ENCODE measurements around the gene OMD.
A peak's percentile ranks its signal among the peaks of the same experiment; 100 is the strongest.

The OMD gene

GRCh38 chr9:92408747-92409478 lies 15.4 kb downstream of the OMD start:
- H3K27ac ChIP-seq: no peak overlapping the region
- no peak overlapping the region for H3K4me3 ChIP-seq (ENCODE audit: low read depth, low read length)
- H3K27me3 ChIP-seq (replicated peaks): no peaks in the 10 kb centered on the region
- H3K36me3 ChIP-seq (replicated peaks): no peaks in the 10 kb centered on the region
- in situ Hi-C loops (cut with HindIII; ENCODE audit: low pct_ligation_motif_present, low sequenced_read_pairs): no loop called here
- no peak for DNase-seq
- no peak for TF ChIP-seq CTCF (IDR thresholded peaks at IDR 0.05; ENCODE audit: low read depth, low read length, missing control alignments)

DNA sequence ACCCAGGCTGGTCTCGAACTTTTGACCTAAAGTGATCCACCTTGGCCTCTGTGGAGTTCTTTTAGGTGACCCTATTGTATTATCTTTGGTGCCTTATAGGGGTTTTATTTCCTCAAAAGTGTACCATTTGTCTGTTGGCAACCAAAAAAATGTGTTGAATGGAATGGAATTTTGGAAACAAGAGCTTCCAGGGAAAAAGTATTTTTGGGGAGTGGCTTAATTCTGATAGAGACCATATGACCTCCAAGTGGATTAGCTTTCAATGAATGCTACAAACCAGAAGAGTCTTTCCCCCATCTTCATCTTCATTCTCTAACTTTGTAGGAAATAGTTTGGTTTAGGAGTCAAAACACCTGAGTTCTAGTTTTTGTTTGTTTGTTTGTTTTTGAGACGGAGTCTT lies 16.5 kb downstream of the OMD start:
- Histone ChIP-seq H3K27ac (no peak overlapping the region), H3K27me3 (replicated peaks) (no peaks in the 10 kb centered on the region), H3K36me3 (replicated peaks) (no peaks in the 10 kb centered on the region), H3K4me3 (ENCODE audit: low read depth, low read length) (no peak overlapping the region)
- in situ Hi-C loops (cut with HindIII; ENCODE audit: low pct_ligation_motif_present, low sequenced_read_pairs): no loop called here
- no peak for DNase-seq
- TF ChIP-seq CTCF (IDR thresholded peaks at IDR 0.05; ENCODE audit: low read depth, low read length, missing control alignments): no peak

DNA sequence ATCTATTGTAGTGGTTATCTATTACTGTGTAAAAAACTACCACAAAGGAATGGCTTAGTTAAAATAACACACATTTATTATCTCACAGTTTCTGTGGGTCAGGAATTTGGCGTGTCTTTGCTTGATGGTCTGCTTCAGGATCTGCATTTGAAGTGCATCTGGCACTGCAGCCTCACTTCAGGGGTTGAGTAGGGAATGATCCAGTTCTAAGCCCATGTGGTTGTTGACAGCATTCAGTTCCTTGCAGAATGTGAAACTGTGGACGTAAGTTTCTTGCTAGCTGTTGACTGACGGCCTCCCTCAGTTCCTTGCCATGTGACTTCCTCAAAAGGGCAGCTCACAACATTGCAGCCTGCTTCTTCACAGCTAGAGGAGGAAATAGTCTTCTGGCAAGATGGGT lies 17.8 kb downstream of the OMD start:
- DNase-seq: peak; percentile 14
- Histone ChIP-seq H3K27ac (no peak overlapping the region), H3K36me3 (replicated peaks) (no peaks in the 10 kb centered on the region), H3K4me3 (ENCODE audit: low read depth, low read length) (no peak overlapping the region), H3K27me3 (replicated peaks) (no peaks in the 10 kb centered on the region)
- in situ Hi-C loops (cut with HindIII; ENCODE audit: low pct_ligation_motif_present, low sequenced_read_pairs): no loop called here
- TF ChIP-seq CTCF (IDR thresholded peaks at IDR 0.05; ENCODE audit: low read depth, low read length, missing control alignments): no peak

DNA sequence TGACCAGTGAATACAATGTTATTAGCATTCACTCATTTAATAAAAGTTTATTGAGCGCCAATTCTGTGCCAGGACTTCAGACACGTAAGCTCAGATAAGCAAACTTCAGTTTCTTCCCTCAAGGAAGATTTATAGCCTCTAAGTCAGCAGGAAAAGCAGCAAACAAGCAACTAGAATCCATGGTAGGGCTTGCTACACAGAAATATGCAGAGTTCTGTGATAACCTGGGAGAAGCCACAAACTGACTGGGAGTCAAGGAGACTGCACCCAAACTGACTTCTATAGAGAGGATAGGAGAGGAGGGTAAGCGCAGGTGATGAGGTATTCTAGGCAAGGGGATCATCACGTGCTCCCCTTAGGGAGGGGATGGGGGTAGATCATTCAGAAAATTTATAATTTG lies 18.5 kb downstream of the OMD start:
- H3K4me3 ChIP-seq (ENCODE audit: low read depth, low read length): no peak overlapping the region
- no peaks in the 10 kb centered on the region for H3K36me3 ChIP-seq (replicated peaks)
- H3K27ac ChIP-seq: no peak overlapping the region
- H3K27me3 ChIP-seq (replicated peaks): no peaks in the 10 kb centered on the region
- in situ Hi-C loops (cut with HindIII; ENCODE audit: low pct_ligation_motif_present, low sequenced_read_pairs): no loop called here
- TF ChIP-seq CTCF (IDR thresholded peaks at IDR 0.05; ENCODE audit: low read depth, low read length, missing control alignments): no peak
- DNase-seq: no peak

- Histone ChIP-seq H3K27ac (no peak within 1 kb of the TSS), H3K4me3 (ENCODE audit: low read depth, low read length) (no peak within 1 kb of the TSS), H3K36me3 (replicated peaks) (no peaks in the 10 kb centered on the region), H3K27me3 (replicated peaks) (no peaks in the 10 kb centered on the region)
- in situ Hi-C loops (cut with HindIII; ENCODE audit: low pct_ligation_motif_present, low sequenced_read_pairs): no loop called here
- DNase-seq: no peak
- TF ChIP-seq CTCF (IDR thresholded peaks at IDR 0.05; ENCODE audit: low read depth, low read length, missing control alignments): no peak
Measured at GRCh38 chr9:92404042-92404836, 20.0 kb downstream of the OMD start, which contains the start of gene OGN. OGN (minus strand) TSS chr9:92404578; CDS start chr9:92403407, 1,171 bp downstream.

Measured in brain microvascular endothelial cell (primary cell).